GM23248 (cell line): Measurements from ENCODE around the gene GRIN1. TPM values are rescaled to one million over a fixed set of nuclear protein-coding genes. Genes with fewer than 3 reads are reported as not detected.

Experiments used
- DNase-seq: peaks from one replicate; pipeline ENCODE4 v3.0.0-alpha.2; 2015
- H2AFZ ChIP-seq: fragments of 200-600 bp; sonication (generic); 2 replicates; pipeline ENCODE4 v1.6.1; 2016; ENCODE audit warnings: antibody characterized with exemption
- H3F3A ChIP-seq: fragments of 200-600 bp; sonication (generic); 2 replicates; pipeline ENCODE4 v1.6.1; 2016; ENCODE audit warnings: mild to moderate bottlenecking, antibody characterized with exemption, mixed run types; ENCODE audit not compliant: insufficient read depth
- H3K27ac ChIP-seq: fragments of 200-600 bp; sonication (generic); 2 replicates; pipeline ENCODE4 v1.5.1; 2016; ENCODE audit warnings: mild to moderate bottlenecking
- H3K27me3 ChIP-seq: fragments of 200-600 bp; sonication (generic); replicated peaks from 2 replicates; pipeline ENCODE4 v1.6.1; 2016; ENCODE audit warnings: mild to moderate bottlenecking; ENCODE audit not compliant: insufficient read depth
- H3K36me3 ChIP-seq: fragments of 200-600 bp; sonication (generic); 2 replicates; pipeline ENCODE4 v1.6.1; 2016; ENCODE audit warnings: low read depth, mild to moderate bottlenecking
- H3K4me1 ChIP-seq: fragments of 200-600 bp; sonication (generic); 2 replicates; pipeline ENCODE4 v1.6.1; 2016; ENCODE audit warnings: mild to moderate bottlenecking; ENCODE audit not compliant: insufficient read depth
- H3K4me2 ChIP-seq: fragments of 200-600 bp; sonication (generic); one replicate; pipeline ENCODE4 v1.6.1; 2016; ENCODE audit warnings: mild to moderate bottlenecking; ENCODE audit not compliant: unreplicated experiment
- H3K4me3 ChIP-seq: fragments of 200-600 bp; sonication (generic); 2 replicates; pipeline ENCODE4 v1.5.1; 2016; ENCODE audit warnings: mild to moderate bottlenecking
- H3K79me2 ChIP-seq: fragments of 200-600 bp; sonication (generic); 2 replicates; pipeline ENCODE4 v1.6.1; 2016; ENCODE audit warnings: mild to moderate bottlenecking; ENCODE audit not compliant: insufficient read depth
- H3K9ac ChIP-seq: fragments of 200-600 bp; sonication (generic); 2 replicates; pipeline ENCODE4 v1.6.1; 2016; ENCODE audit warnings: mild to moderate bottlenecking
- H3K9me2 ChIP-seq: fragments of 200-600 bp; sonication (generic); 2 replicates; pipeline ENCODE4 v1.6.1; 2016; ENCODE audit warnings: mixed run types, mild to moderate bottlenecking, moderate library complexity; ENCODE audit not compliant: insufficient read depth
- H3K9me3 ChIP-seq: fragments of 200-600 bp; sonication (generic); one replicate; pipeline ENCODE4 v1.6.1; 2017; ENCODE audit warnings: low read depth
- H4K20me1 ChIP-seq: fragments of 200-600 bp; sonication (generic); 2 replicates; pipeline ENCODE4 v1.6.0; 2016; ENCODE audit not compliant: insufficient read depth
- EZH2 ChIP-seq: fragments of 200-600 bp; sonication (generic); IDR thresholded peaks from 2 replicates; pipeline ENCODE4 v1.6.1; 2018; ENCODE audit warnings: antibody characterized with exemption, mild to moderate bottlenecking; ENCODE audit not compliant: insufficient read depth, poor library complexity, severe bottlenecking
- EZH2phosphoT487 ChIP-seq: fragments of 200-600 bp; sonication (generic); IDR thresholded peaks from 2 replicates; pipeline ENCODE4 v1.6.1; 2018; ENCODE audit warnings: antibody characterized with exemption, moderate library complexity, mild to moderate bottlenecking, low read depth; ENCODE audit not compliant: insufficient read depth
- whole genome bisulfite sequencing, 2 experiments: methylation state at CpG; one replicate each; pipeline ENCODE4 v1.1.6; 2015 to 2017; ENCODE audit warnings: low lambda C conversion rate in 2 of 2, low coverage in 1 of 2; ENCODE audit errors: missing lambda C conversion rate in 2 of 2; 5-methylcytosine and 5-hydroxymethylcytosine counted together
- in situ Hi-C: fragments of 300-500 bp; cut with MboI; formaldehyde crosslinking; loops from 2 replicates; pipeline ENCODE4 v1.15.0; 2020
- polyA plus RNA-seq: library from polyadenylated mRNA; unstranded; fragments of >200 nt; fragmentation: Nextera tagmentation; extraction: Ambion mirVana; gene quantifications from 2 replicates; pipeline ENCODE4 v1.2.1, GENCODE V29; 2016
- total RNA-seq: library from RNA; depleted of rRNA; stranded (reverse); fragments of >200 nt; shearing (Covaris generic); gene quantifications from 2 replicates; pipeline ENCODE4 v1.2.3, GENCODE V29; 2014; rRNA removed

Gene GRIN1
- total RNA-seq, result 0.76 TPM in 1 of 2 replicates, not detected in the other
- 0.15 TPM in 1 of 2 replicates, not detected in the other for polyA plus RNA-seq

DNA sequence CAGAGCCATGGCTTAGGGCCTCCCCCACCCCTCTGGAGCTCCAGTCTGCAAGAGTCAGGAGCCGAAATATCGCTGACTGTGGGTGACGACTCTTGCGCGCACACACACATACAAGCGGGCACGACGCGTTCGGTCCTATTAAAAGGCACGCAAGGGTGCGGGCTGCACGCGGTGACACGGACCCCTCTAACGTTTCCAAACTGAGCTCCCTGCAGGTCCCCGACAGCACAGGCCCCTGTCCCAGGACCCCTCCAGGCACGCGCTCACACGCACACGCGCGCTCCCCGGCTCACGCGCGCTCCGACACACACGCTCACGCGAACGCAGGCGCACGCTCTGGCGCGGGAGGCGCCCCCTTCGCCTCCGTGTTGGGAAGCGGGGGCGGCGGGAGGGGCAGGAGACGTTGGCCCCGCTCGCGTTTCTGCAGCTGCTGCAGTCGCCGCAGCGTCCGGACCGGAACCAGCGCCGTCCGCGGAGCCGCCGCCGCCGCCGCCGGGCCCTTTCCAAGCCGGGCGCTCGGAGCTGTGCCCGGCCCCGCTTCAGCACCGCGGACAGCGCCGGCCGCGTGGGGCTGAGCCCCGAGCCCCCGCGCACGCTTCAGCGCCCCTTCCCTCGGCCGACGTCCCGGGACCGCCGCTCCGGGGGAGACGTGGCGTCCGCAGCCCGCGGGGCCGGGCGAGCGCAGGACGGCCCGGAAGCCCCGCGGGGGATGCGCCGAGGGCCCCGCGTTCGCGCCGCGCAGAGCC is at the start of gene GRIN1:
Gene GRIN1 (plus strand): TSS at position 433 of the 746 bp plus-strand sequence. CDS start 333 bp downstream, outside the sequence.
- Histone ChIP-seq H3K9ac (no peak within 1 kb of the TSS), H2AFZ (no peak within 1 kb of the TSS), H3K79me2 (no peaks in the 10 kb centered on the region), H3K9me2 (no peaks in the 10 kb centered on the region), H3F3A (no peaks in the 10 kb centered on the region), H3K4me3 (no peak within 1 kb of the TSS; the same call in 1 of the 2 replicates), H3K27ac (no peak within 1 kb of the TSS), H3K9me3 (no peaks in the 10 kb centered on the region), H3K36me3 (no peaks in the 10 kb centered on the region), H3K4me2 (no peak within 1 kb of the TSS), H4K20me1 (no peaks in the 10 kb centered on the region), H3K4me1 (no peaks in the 10 kb centered on the region), H3K27me3 (peaks cover 35% of the 10 kb centered on the region)
- DNase-seq, result peak; percentile 59
- TF ChIP-seq EZH2phosphoT487 (no peak), EZH2 (no peak)
- in situ Hi-C loops, result no loop called here
- WGBS, 2 experiments, result 8 to 9% methylated on average over 68 to 77 of the region's 104 CpGs

DNA sequence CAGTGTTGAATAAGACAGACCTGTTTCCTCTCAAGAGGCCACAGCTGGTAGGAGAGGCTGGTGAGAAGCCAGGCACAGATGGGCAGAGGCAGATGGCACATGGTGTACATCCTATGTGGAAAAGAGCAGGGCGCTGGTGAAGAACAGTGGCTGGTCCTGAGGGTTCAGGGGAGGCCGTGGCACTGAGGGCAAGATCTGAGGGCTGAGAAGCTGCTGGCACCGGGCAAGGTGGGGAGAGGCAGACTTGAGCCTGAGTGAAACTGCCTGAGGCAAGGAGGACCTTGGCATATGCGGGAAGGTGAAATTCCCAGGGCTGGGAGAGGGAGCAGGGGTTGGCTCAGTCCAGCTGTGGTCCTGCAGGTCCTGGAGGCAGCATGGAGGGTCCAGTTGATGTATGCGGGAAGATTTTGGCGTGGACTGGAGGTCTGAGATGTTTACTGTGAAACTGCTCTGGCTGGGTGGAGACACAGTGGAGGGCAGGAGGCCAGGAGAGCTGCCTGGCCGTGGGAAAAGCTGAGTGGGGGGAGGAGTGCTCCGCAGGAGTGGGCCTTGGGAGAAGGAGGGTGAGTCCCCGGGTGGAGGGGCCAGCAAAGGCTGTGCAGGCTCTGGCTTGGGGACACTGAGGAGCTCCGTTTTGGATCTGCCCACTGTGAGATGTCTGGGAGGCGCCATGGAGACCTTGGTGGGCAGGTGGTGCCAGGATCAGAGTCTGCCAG is 49.6 kb upstream of the GRIN1 start:
- Histone ChIP-seq H4K20me1 (no peaks in the 10 kb centered on the region), H3K9ac (no peak overlapping the region), H3K4me3 (no peak overlapping the region), H2AFZ (no peak overlapping the region), H3K36me3 (peaks cover 5% of the 10 kb centered on the region; the same call in 1 of the 2 replicates), H3F3A (peaks cover 11% of the 10 kb centered on the region; the same call in 1 of the 2 replicates), H3K4me2 (no peak overlapping the region), H3K9me3 (no peaks in the 10 kb centered on the region), H3K27me3 (no peaks in the 10 kb centered on the region), H3K9me2 (no peaks in the 10 kb centered on the region), H3K4me1 (peaks cover 18% of the 10 kb centered on the region), H3K27ac (no peak overlapping the region), H3K79me2 (peaks cover 44% of the 10 kb centered on the region)
- 59 to 60% methylated on average over 11 of the region's 11 CpGs for WGBS, 2 experiments
- in situ Hi-C loops, result no loop called here
- DNase-seq, result no peak
- TF ChIP-seq EZH2 (no peak), EZH2phosphoT487 (no peak)

DNA sequence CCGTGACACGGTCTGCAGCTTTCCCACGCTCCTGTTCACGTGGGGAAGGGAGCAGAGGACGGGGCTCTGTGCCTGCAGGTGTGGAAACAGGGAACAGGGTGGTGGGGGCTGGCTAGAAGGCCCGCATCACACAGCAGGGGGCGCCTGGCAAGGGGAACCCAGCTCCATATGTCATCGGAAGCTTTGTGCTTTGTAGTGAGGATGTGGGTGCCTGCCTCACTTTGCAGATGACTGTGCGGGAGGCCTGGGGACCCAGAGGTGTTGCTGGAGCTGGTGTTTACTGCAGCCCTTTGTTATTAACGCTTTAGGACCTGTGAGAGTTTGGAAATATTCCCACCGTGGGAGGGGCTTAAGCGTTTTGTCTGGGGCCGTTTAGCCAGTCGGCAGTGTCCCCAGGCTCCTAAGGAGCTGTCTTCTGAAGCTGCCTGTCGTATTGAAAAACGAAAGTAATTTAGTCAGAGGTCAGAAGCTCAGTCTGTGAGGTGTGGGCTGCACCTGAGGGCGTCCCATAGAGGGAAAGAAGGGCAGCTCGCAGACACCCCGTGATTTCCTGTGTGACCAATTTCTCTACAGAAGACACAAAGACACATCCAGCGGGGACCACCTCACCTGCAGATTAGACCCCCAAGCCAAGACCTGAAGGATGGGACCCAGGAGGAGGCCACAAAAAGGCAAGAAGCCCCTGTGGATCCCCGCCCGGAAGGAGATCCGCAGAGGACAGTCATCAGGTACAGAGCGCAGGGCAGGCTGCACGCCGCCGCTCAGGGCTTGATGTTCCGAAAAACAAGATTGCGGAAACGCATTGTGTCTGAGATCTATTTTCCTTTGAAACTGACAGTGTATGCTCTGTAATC is 43.1 kb upstream of the GRIN1 start:
- no peak overlapping the region for H3K4me3 ChIP-seq
- H2AFZ ChIP-seq, result no peak overlapping the region
- H3K9me2 ChIP-seq, result no peaks in the 10 kb centered on the region
- H3K79me2 ChIP-seq, result peaks cover 15% of the 10 kb centered on the region; the same call in 1 of the 2 replicates
- TF ChIP-seq EZH2 (no peak), EZH2phosphoT487 (no peak)
- WGBS, 2 experiments, result 78 to 80% methylated on average over 30 of the region's 30 CpGs
- H4K20me1 ChIP-seq, result no peaks in the 10 kb centered on the region
- H3K9me3 ChIP-seq, result no peaks in the 10 kb centered on the region
- no peak overlapping the region for H3K27ac ChIP-seq
- H3F3A ChIP-seq, result no peaks in the 10 kb centered on the region
- in situ Hi-C loops, result no loop called here
- no peak overlapping the region for H3K4me2 ChIP-seq
- no peak for DNase-seq
- H3K36me3 ChIP-seq, result peaks cover 5% of the 10 kb centered on the region; the same call in 1 of the 2 replicates
- no peak overlapping the region for H3K9ac ChIP-seq
- no peaks in the 10 kb centered on the region for H3K4me1 ChIP-seq
- no peaks in the 10 kb centered on the region for H3K27me3 ChIP-seq
